KOPT-K1 (cell line): ENCODE data around the gene ARL5B.

ENCODE experiments used
- H3K27ac ChIP-seq: fragments of 200-600 bp; sonication (generic); 2 replicates; pipeline ENCODE4 v1.5.1; 2016; ENCODE audit warnings: antibody characterized with exemption, mild to moderate bottlenecking, low read depth, low read length; ENCODE audit not compliant: poor library complexity, severe bottlenecking
- H3K36me3 ChIP-seq: fragments of 200-600 bp; sonication (generic); 2 replicates; pipeline ENCODE4 v1.5.1; 2017; ENCODE audit warnings: antibody characterized with exemption, mild to moderate bottlenecking, low read length, moderate library complexity; ENCODE audit not compliant: insufficient read depth
- H3K9me3 ChIP-seq: fragments of 200-600 bp; sonication (generic); 2 replicates; pipeline ENCODE4 v1.5.1; 2017; ENCODE audit warnings: antibody characterized with exemption, low read length, mild to moderate bottlenecking; ENCODE audit not compliant: insufficient read depth, poor library complexity, severe bottlenecking

ARL5B gene

GRCh38 chr10:18680754-18681153, 21.5 kb downstream of the ARL5B start:
- Histone ChIP-seq H3K36me3 (peaks cover 40% of the 10 kb centered on the region), H3K27ac (no peak overlapping the region), H3K9me3 (no peaks in the 10 kb centered on the region)

GRCh38 chr10:18681366-18681765, 22.1 kb downstream of the ARL5B start:
- H3K9me3 ChIP-seq = no peaks in the 10 kb centered on the region
- H3K27ac ChIP-seq = no peak overlapping the region
- peaks cover 34% of the 10 kb centered on the region for H3K36me3 ChIP-seq

GRCh38 chr10:18681971-18682411, 22.8 kb downstream of the ARL5B start:
- Histone ChIP-seq H3K9me3 (no peaks in the 10 kb centered on the region), H3K27ac (no peak overlapping the region), H3K36me3 (peaks cover 28% of the 10 kb centered on the region)

- H3K27ac ChIP-seq = no peak overlapping the region
- H3K9me3 ChIP-seq = no peaks in the 10 kb centered on the region
- H3K36me3 ChIP-seq = peaks cover 17% of the 10 kb centered on the region
These were observed 24.2 kb downstream of the ARL5B start for GRCh38 chr10:18683427-18683826.

DNA sequence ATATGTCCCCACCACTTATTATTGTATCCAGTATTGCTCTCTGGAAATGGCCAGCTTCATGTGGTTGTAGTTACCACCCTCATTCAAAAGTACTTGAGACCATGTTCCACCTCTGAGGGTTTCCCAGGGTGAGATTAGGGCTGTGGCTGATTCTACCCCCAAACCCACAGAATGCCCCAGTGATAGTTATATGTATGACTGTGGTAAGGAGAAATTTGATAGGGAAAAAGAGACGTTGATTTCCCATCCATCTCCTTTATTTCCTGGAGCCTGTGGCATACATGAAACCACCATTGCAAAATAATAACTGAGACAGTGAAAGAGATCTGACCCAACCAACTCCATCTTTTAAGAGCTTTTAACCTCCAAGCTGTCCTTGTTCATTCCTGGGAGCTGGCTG, 25.2 kb downstream of the ARL5B start:
- Histone ChIP-seq H3K9me3 (no peaks in the 10 kb centered on the region), H3K27ac (no peak overlapping the region), H3K36me3 (peaks cover 14% of the 10 kb centered on the region)

DNA sequence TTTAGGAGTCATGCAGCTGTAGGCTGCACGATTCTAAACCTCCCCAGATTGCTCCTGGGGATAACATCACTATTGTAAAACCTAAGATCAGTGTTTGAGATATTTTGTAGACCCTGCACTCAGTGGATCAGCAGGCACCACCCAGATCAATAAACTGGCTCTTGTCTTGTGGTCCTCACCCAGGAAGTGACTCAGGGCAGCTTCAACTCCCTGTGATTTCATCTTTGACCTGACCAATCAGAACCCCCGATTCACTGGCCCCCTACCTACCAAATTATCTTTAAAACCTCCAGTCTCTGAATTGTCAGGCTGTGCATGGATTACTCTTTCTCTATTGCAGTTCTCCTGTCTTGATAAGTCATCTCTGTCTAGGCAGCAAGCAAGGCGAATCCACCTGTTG, 25.7 kb downstream of the ARL5B start:
- no peaks in the 10 kb centered on the region for H3K9me3 ChIP-seq
- no peak overlapping the region for H3K27ac ChIP-seq
- H3K36me3 ChIP-seq = peaks cover 14% of the 10 kb centered on the region

- H3K9me3 ChIP-seq = no peaks in the 10 kb centered on the region
- H3K27ac ChIP-seq = no peak overlapping the region
These were observed 26.3 kb downstream of the ARL5B start for GRCh38 chr10:18685555-18685954.

GRCh38 chr10:18687195-18687594, 28.0 kb downstream of the ARL5B start:
- H3K27ac ChIP-seq = no peak overlapping the region
- H3K36me3 ChIP-seq = peaks cover 4% of the 10 kb centered on the region; the same call in 1 of the 2 replicates
- H3K9me3 ChIP-seq = no peaks in the 10 kb centered on the region

More at GRCh38 chr10:18685555-18685954, 26.3 kb downstream of the ARL5B start:
- H3K36me3 ChIP-seq = peaks cover 14% of the 10 kb centered on the region

DNA sequence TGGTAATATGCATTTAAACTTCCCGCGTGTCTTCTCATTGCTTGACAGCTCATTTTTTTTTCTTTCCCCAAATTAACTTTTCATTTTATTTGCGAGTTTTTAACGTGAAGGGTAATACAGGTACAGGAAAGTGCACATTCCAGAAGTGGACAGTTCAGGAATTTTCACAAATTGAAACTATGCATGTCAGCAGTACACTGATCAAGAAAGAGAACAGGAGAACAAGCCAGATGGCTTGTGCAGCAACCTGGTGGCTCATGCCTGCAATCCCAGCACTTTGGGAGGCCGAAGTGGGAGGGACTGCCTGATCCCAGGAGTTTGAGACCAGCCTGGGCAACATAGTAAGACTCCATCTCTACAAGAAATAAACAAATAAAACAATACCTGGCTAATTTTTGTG, 28.5 kb downstream of the ARL5B start:
- Histone ChIP-seq H3K36me3 (0 out of 2 replicates have a peak, but pooled peaks cover 2% of the 10 kb centered on the region), H3K27ac (no peak overlapping the region), H3K9me3 (no peaks in the 10 kb centered on the region)

- no peak overlapping the region for H3K27ac ChIP-seq
- no peaks in the 10 kb centered on the region for H3K36me3 ChIP-seq
- no peaks in the 10 kb centered on the region for H3K9me3 ChIP-seq
These were observed 30.3 kb downstream of the ARL5B start for GRCh38 chr10:18689498-18689897.

DNA sequence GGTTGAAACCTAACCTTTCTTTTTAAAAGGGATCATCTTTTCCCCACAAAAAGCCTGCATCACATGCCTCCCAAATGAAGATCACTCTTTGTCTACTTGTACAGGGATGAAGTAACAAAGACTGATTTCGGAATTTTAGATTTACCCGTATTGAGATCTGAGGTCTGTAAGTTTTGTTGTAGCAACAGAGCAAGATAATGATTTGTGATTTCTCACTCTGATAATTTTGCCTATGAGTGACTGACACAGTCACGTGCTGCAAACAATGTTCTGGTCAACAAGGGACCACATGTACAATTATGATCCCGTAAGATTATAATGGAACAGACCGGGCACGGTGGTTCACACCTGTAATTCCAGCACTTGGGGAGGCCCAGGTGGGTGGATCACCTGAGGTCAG, 31.3 kb downstream of the ARL5B start:
- no peaks in the 10 kb centered on the region for H3K36me3 ChIP-seq
- no peaks in the 10 kb centered on the region for H3K9me3 ChIP-seq
- no peak overlapping the region for H3K27ac ChIP-seq

GRCh38 chr10:18699849-18700840, 40.9 kb downstream of the ARL5B start:
- H3K27ac ChIP-seq = no peak overlapping the region
- H3K9me3 ChIP-seq = no peaks in the 10 kb centered on the region
- H3K36me3 ChIP-seq = no peaks in the 10 kb centered on the region

GRCh38 chr10:18703521-18703920, 44.3 kb downstream of the ARL5B start:
- H3K27ac ChIP-seq = no peak overlapping the region
- no peaks in the 10 kb centered on the region for H3K36me3 ChIP-seq
- H3K9me3 ChIP-seq = no peaks in the 10 kb centered on the region

GRCh38 chr10:18710201-18710653, 51.0 kb downstream of the ARL5B start:
- H3K9me3 ChIP-seq = no peaks in the 10 kb centered on the region
- H3K27ac ChIP-seq = no peak overlapping the region
- H3K36me3 ChIP-seq = no peaks in the 10 kb centered on the region

GRCh38 chr10:18713077-18713476, 53.8 kb downstream of the ARL5B start:
- Histone ChIP-seq H3K36me3 (no peaks in the 10 kb centered on the region), H3K9me3 (no peaks in the 10 kb centered on the region), H3K27ac (no peak overlapping the region)

GRCh38 chr10:18718991-18719390, 59.8 kb downstream of the ARL5B start:
- Histone ChIP-seq H3K27ac (no peak overlapping the region), H3K36me3 (no peaks in the 10 kb centered on the region), H3K9me3 (no peaks in the 10 kb centered on the region)
